GM21447 (cell line): ENCODE measurements around the gene SAXO2.
"Not testable (repeated sequence)": the region's sequence is repeated elsewhere in the genome, so short reads cannot be mapped to it uniquely, and the experiment has no call there.

Experiments used
- ATAC-seq: cut with Tn5 transposase; IDR thresholded peaks from one replicate; pipeline ENCODE4 v1.9.1; 2021; ENCODE audit not compliant: unreplicated experiment

Gene SAXO2

GRCh38 chr15:82262422-82263026 is at the start of gene SAXO2, which contains the start of gene EFL1:
Gene SAXO2, plus strand, starts transcription at chr15:82262818. Its CDS starts 62 bp downstream, at chr15:82262880.
Gene EFL1, minus strand, starts transcription at chr15:82262734. Its CDS starts 956 bp downstream, at chr15:82261778.
- peak; percentile 97 for ATAC-seq

GRCh38 chr15:82216092-82216491 is 46.5 kb upstream of the SAXO2 start:
- not testable (repeated sequence) for ATAC-seq

- not testable (repeated sequence) for ATAC-seq
Observed at GRCh38 chr15:82221535-82221934, 41.1 kb upstream of the SAXO2 start.

- no peak for ATAC-seq
Observed at GRCh38 chr15:82228750-82229149, 33.9 kb upstream of the SAXO2 start.

GRCh38 chr15:82231233-82231632 is 31.4 kb upstream of the SAXO2 start:
- no peak for ATAC-seq

- ATAC-seq = no peak
Observed at GRCh38 chr15:82231842-82232241, 30.8 kb upstream of the SAXO2 start.

- ATAC-seq = not testable (repeated sequence)
Observed at GRCh38 chr15:82237944-82238534, 24.6 kb upstream of the SAXO2 start.

- ATAC-seq = no peak
Observed at GRCh38 chr15:82239685-82240391, 22.8 kb upstream of the SAXO2 start.

GRCh38 chr15:82241836-82242499 is 20.6 kb upstream of the SAXO2 start:
- ATAC-seq = not testable (repeated sequence)

- ATAC-seq = not testable (repeated sequence)
Observed at GRCh38 chr15:82243644-82244043, 19.0 kb upstream of the SAXO2 start.

- ATAC-seq = not testable (repeated sequence)
Observed at GRCh38 chr15:82245956-82246355, 16.7 kb upstream of the SAXO2 start.

- ATAC-seq = not testable (repeated sequence)
Observed at GRCh38 chr15:82248261-82248660, 14.4 kb upstream of the SAXO2 start.

- peak; percentile 28 for ATAC-seq
Observed at GRCh38 chr15:82261566-82262421, 824 bp upstream of the SAXO2 start.

- ATAC-seq = no peak
Observed at GRCh38 chr15:82263350-82263749, 732 bp downstream of the SAXO2 start.

GRCh38 chr15:82267137-82267536 is 4.5 kb downstream of the SAXO2 start:
- not testable (repeated sequence) for ATAC-seq

- not testable (repeated sequence) for ATAC-seq
Observed at GRCh38 chr15:82268454-82268853, 5.8 kb downstream of the SAXO2 start.

GRCh38 chr15:82272154-82272553 is 9.5 kb downstream of the SAXO2 start:
- ATAC-seq = no peak

GRCh38 chr15:82275410-82275809 is 12.8 kb downstream of the SAXO2 start:
- ATAC-seq = no peak

- not testable (repeated sequence) for ATAC-seq
Observed at GRCh38 chr15:82281276-82281675, 18.7 kb downstream of the SAXO2 start.

- not testable (repeated sequence) for ATAC-seq
Observed at GRCh38 chr15:82282386-82282785, 19.8 kb downstream of the SAXO2 start.
